Lower leg skin (tissue), 3 donors: Measurements from ENCODE around the gene LIG3.

ENCODE experiments used
- CTCF ChIP-seq, 3 donors: fragments of 450-650 bp; IDR thresholded peaks; one replicate each; pipeline ENCODE4 v1.5.1; 2016; ENCODE audit warnings: antibody characterized with exemption in 3 of 3, mild to moderate bottlenecking in 3 of 3, moderate library complexity in 2 of 3
- POLR2A ChIP-seq, 2 donors: fragments of 450-650 bp; IDR thresholded peaks; one replicate each; pipeline ENCODE4 v1.6.1; 2016 to 2017; ENCODE audit warnings: antibody characterized with exemption in 2 of 2, mild to moderate bottlenecking in 1 of 2, moderate library complexity in 1 of 2

- TF ChIP-seq CTCF (IDR thresholded peaks at IDR 0.05), result no peak
- TF ChIP-seq POLR2A (IDR thresholded peaks at IDR 0.05), result no peak
Measured at GRCh38 chr17:35030780-35031179, 50.5 kb downstream of the LIG3 start.
